SK-MEL-5 (cell line): ENCODE data around the gene LRMDA. TPM values are rescaled to one million over a fixed set of nuclear protein-coding genes. Genes with fewer than 3 reads are reported as not detected.

ENCODE experiments used
- DNase-seq: peaks from one replicate; pipeline ENCODE4 v3.0.0-alpha.2; 2016; ENCODE audit warnings: low read depth, low spot score
- in situ Hi-C: cut with HindIII; loops from 2 replicates; pipeline ENCODE4 v1.10.0; 2016; ENCODE audit warnings: low sequenced_read_pairs, high pct_unique_total_duplicates, low pct_unique_long_range_greater_than_20kb
- total RNA-seq: library from RNA; depleted of rRNA; stranded (reverse); fragments of >200 nt; shearing (Covaris generic); gene quantifications from 2 replicates; pipeline ENCODE4 v1.2.3, GENCODE V29; 2014

The LRMDA gene
- total RNA-seq, 1 experiment from 2014 or later = 25.2 TPM

- in situ Hi-C loops = no loop called here
- no peak for DNase-seq
These were observed 570.0 kb downstream of the LRMDA start for GRCh38 chr10:76001461-76001860.

- no peak for DNase-seq
- in situ Hi-C loops = no loop called here
These were observed 570.9 kb downstream of the LRMDA start for GRCh38 chr10:76002262-76002854.

DNA sequence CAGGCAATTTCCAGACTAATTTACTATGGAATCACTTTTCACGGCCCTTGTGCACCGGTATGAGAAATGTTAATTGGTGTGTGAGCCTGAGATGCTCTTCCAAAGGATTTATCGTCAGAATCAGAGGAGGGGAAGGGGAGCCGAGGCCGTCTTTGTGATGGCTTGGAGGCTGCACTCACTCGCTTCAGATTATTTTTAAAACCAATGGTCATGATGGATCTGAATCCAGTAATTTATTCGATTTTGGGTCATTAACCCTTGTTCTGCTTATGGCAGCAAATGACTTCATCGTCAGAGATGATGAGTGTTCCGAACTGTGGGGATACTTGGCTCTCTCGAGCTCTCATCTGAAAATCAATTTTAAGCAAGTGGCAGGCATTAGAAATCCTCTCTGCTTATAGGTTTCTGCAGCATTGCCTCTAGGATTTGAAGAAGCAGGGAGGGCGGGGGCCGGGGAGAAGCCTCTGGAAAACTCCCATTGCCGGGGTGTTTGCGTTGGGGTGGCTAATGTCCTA is 576.3 kb downstream of the LRMDA start:
- in situ Hi-C loops = no loop called here

DNA sequence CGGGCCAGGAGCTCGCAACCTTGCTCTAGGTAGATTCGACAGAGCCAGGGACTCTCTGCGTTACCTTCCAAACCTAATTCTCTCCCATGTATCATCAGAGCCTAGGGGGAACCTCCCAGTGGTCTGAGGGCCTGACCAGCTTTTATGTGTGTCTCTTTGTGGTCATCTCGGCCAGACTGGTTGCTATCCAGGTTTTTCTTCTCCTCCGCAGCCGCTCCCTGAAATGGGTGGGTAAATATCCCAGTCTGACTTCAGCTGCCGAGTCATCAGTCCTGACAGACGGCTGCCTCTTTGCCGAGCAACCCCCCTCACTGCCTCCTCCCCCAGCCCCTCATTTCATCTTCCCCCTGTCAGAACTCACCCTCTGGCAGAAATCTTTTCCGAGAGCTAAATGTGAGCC is 578.1 kb downstream of the LRMDA start:
- in situ Hi-C loops = no loop called here

More for the DNA sequence above, 576.3 kb downstream of the LRMDA start:
- no peak for DNase-seq

GRCh38 chr10:76010703-76011102 is 579.3 kb downstream of the LRMDA start:
- DNase-seq = no peak
- in situ Hi-C loops = no loop called here

More for the DNA sequence above, 578.1 kb downstream of the LRMDA start:
- no peak for DNase-seq

- in situ Hi-C loops = no loop called here
- DNase-seq = no peak
These were observed 581.4 kb downstream of the LRMDA start for GRCh38 chr10:76012716-76013327.

GRCh38 chr10:76015245-76015644 is 583.8 kb downstream of the LRMDA start:
- in situ Hi-C loops = no loop called here
- DNase-seq = no peak

- in situ Hi-C loops = no loop called here
- DNase-seq = no peak
These were observed 585.8 kb downstream of the LRMDA start for GRCh38 chr10:76017026-76017732.

DNA sequence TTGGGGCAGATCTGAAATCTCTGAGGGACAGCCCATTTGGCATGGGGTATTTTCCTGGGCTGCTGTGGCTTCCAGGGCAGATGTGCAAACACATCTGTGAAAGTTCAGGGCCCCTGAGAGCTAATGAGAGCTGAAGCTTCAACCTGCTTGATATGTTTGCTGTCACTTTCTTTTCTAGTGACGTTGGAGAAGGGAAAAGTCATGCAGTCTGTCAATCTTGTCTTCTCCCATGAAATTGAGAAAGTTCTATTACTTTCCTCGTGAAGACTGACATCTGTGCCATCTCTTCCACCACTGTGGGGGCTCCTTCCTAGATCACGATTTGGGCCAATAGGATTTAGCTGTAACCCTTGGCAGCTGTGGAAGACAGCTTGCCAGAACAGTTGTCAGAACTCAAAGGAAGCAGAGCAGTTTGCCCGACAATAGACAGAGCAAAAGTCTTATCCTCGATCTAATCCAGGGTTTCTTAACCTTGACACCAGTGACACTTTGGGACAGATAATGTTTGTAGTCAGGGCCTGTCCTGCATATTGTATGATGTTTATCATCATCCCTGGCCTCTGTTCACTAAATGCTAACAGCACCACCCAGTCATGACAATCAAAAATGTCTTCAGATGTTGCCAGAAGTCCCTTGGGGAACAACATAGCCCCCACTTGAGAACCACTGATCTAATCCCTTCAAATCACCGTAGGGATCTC is 586.5 kb downstream of the LRMDA start:
- in situ Hi-C loops = no loop called here

GRCh38 chr10:76020630-76021029 is 589.2 kb downstream of the LRMDA start:
- in situ Hi-C loops = no loop called here
- DNase-seq = no peak

More for the DNA sequence above, 586.5 kb downstream of the LRMDA start:
- no peak for DNase-seq

- DNase-seq = no peak
- in situ Hi-C loops = no loop called here
These were observed 590.0 kb downstream of the LRMDA start for GRCh38 chr10:76021398-76021797.

- DNase-seq = no peak
- in situ Hi-C loops = no loop called here
These were observed 590.9 kb downstream of the LRMDA start for GRCh38 chr10:76022366-76022765.

DNA sequence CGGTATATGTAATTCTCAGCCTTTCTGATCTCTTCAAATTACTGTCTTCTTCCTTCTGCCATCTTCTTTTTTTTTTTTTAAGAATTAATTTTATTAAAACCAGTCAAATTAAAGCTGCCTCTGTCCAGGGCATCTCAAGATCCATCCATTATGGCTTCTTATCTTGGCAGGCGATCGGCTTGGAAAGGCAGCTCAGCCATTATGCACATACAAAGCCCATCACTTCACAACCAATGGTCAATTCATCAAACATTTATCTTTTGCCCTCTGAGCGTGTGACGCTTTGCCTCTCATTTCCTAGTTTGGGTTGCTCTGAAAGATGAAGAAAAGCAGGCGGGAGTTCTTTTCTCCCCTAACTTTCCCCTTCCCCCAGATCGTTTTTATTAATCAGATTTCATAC is 591.6 kb downstream of the LRMDA start:
- in situ Hi-C loops = no loop called here
- no peak for DNase-seq

DNA sequence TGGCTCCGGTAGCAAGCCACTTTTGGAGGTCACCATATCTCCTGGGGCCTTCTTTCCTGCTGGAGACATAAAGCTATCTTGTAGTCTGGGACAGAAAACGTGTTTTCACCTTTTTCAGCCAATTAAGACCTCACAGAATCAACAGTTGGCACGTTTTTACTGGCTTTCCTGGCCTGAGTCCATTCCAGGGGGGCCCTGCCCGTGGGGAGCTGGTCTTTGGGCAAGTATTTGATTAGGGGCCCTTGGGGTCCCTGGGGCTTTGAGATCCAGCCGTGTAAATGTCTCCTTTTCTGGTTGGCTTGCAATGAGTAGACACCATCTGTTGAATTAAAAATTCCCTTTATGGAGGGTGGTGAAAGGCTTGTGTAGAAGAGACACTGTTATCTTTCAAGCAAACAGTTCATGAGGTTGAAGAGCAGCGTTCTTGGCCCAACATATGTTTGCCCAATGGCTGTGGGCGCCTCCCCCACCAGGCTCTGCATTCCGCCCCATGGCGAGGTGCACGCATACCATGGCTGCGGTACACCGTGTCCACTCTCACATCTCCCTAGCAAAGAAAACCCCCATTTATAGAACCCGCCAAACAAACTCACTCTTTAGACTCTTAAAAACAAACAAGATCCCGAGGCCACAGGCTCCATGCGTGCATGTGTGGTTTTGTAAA is 593.2 kb downstream of the LRMDA start:
- in situ Hi-C loops = no loop called here
- no peak for DNase-seq

- DNase-seq = no peak
These were observed 593.7 kb downstream of the LRMDA start for GRCh38 chr10:76025124-76025477.

DNA sequence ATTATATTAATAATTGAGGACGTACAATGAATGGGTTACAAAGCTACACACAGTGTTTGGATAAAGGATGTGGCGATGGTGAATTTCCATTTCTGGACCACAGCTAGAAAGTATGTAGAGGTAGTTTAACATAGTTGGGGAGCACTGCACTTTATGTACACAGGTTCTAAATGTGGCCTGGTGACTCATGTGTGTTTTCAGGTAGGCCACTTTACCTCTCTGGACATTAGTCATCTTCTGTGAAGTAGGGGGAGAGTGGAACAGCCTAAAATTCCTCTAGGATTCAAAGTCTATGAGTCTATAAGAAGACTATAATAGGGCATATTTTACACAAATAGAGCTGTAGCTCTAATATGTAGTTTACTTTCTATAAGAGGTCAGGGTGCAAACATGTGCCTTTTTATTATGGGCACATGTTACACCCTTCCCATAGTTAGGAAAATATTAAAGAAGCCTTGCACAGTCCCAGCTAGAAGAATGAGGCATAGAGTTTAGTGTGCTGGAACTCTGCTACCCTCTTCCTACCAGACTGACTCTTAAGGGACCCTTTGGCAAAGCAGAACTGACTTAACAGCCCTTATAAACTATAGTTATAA is 594.9 kb downstream of the LRMDA start:
- in situ Hi-C loops = no loop called here
- no peak for DNase-seq

More at GRCh38 chr10:76025124-76025477, 593.7 kb downstream of the LRMDA start:
- in situ Hi-C loops = no loop called here

DNA sequence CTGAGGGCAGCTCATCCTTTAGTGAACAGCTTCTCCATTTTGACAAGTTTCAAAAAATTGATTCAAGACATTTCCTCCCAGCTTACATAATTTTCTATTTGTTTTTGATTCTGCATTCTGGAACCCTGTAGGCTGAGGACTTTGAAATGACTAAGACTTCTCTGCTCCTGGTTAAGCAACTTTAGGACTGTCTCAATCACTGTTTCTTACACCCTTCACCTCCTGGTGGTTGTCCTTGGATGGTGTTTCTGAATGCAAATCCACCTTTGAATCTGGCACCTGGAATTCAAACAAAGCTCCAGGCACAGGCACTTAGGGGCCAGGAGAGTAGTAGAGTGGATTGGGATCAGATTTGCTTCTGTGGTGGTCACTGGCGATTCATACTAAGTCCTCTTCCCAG is 595.5 kb downstream of the LRMDA start:
- no peak for DNase-seq

More for the DNA sequence above, 595.5 kb downstream of the LRMDA start:
- in situ Hi-C loops = no loop called here
